Measurements from ENCODE around the gene MMAB. TPM values are rescaled to one million over a fixed set of nuclear protein-coding genes. Genes with fewer than 3 reads are reported as not detected.

MMAB gene
- total RNA-seq, 1 donor from 2014 or later = 24.7 TPM

- no peaks in the 10 kb centered on the region for H3K4me1 ChIP-seq
- H3K36me3 ChIP-seq = no peaks in the 10 kb centered on the region
- H3K4me2 ChIP-seq = no peak overlapping the region
- H3F3A ChIP-seq (ENCODE audit: low read depth) = no peaks in the 10 kb centered on the region
- H3K36me3 Mint-ChIP-seq = peaks cover 23% of the 10 kb centered on the region
- no peaks in the 10 kb centered on the region for H3K9me3 Mint-ChIP-seq
- no peak overlapping the region for H3K27ac Mint-ChIP-seq
- H3K9me3 ChIP-seq (ENCODE audit: low read depth) = no peaks in the 10 kb centered on the region
- no peaks in the 10 kb centered on the region for H4K20me1 ChIP-seq (ENCODE audit: low read depth)
- no peaks in the 10 kb centered on the region for H3K4me1 Mint-ChIP-seq
- H3K4me3 ChIP-seq = no peak overlapping the region
- peaks cover 3% of the 10 kb centered on the region for H3K27me3 Mint-ChIP-seq (ENCODE audit: insufficient read depth, low read depth)
- H3K27ac ChIP-seq = no peak overlapping the region
- no peak overlapping the region for H3K9ac ChIP-seq
- H2AFZ ChIP-seq (replicated peaks) = no peak overlapping the region
- H3K27me3 ChIP-seq = no peaks in the 10 kb centered on the region
- H3K79me2 ChIP-seq (ENCODE audit: low read depth) = no peaks in the 10 kb centered on the region
- TF ChIP-seq CTCF (IDR thresholded peaks at IDR 0.05) (no peak), EZH2 (IDR thresholded peaks at IDR 0.05) (no peak), EZH2phosphoT487 (IDR thresholded peaks at IDR 0.05) (no peak)
- H3K4me3 Mint-ChIP-seq = no peak overlapping the region
- DNase-seq (ENCODE audit: low spot score) = no peak
These were observed 69.2 kb downstream of the MMAB start for GRCh38 chr12:109504068-109504467.

Other genes with a start within 250 kb of the MMAB start
- not detected in 2 replicates for gene MYO1H, start 225.6 kb downstream of the MMAB start, total RNA-seq (ENCODE audit: low replicate concordance)
- gene KCTD10, start 96.2 kb downstream of the MMAB start, total RNA-seq (ENCODE audit: low replicate concordance) = 40.9 and 57.5 TPM in 2 replicates
- 28.4 and 33.7 TPM in 2 replicates for gene UBE3B, start 95.9 kb downstream of the MMAB start, total RNA-seq (ENCODE audit: low replicate concordance)
- 8.3 and 20.1 TPM in 2 replicates for gene MVK, start 290 bp upstream of the MMAB start, total RNA-seq (ENCODE audit: low replicate concordance)
- 2.5 and 10.6 TPM in 2 replicates for gene FAM222A, start 140.3 kb upstream of the MMAB start, total RNA-seq (ENCODE audit: low replicate concordance)